OCI-LY7 (cell line): Measurements from ENCODE around the gene GPR132. TPM values are rescaled to one million over a fixed set of nuclear protein-coding genes. Genes with fewer than 3 reads are reported as not detected.

Experiments
- BruUV-seq: library from RNA; stranded (reverse); fragments of 400-500 nt; replicated peaks from 2 replicates; lab custom pipeline; 2021; lab: Mats Ljungman, UMichigan
- CTCF ChIA-PET: fragments of 300-600 bp; sonication (Branson Sonifier 250); formaldehyde crosslinking; loops from one replicate; lab custom pipeline; 2022; ENCODE audit warnings: antibody characterized with exemption; ENCODE audit not compliant: unreplicated experiment; lab: Charles Lee
- POLR2A ChIA-PET: fragments of 300-600 bp; sonication (Branson Sonifier 250); formaldehyde crosslinking; loops from one replicate; lab custom pipeline; 2022; ENCODE audit warnings: antibody characterized with exemption; lab: Charles Lee
- DNase-seq: peaks from one replicate; pipeline ENCODE4 v3.0.0-alpha.2; 2015; ENCODE audit warnings: low spot score
- H2AFZ ChIP-seq: fragments of 200-600 bp; sonication (generic), shearing (Covaris generic); 2 replicates; pipeline ENCODE4 v1.6.1; 2014; ENCODE audit warnings: mild to moderate bottlenecking, antibody characterized with exemption, low read length, moderate library complexity
- H3K27ac ChIP-seq: fragments of 200-600 bp; sonication (generic); 2 replicates; pipeline ENCODE4 v1.5.1; 2014; ENCODE audit warnings: mixed run types, low read depth, mild to moderate bottlenecking, moderate library complexity, low read length, inconsistent platforms; ENCODE audit not compliant: poor library complexity, severe bottlenecking
- H3K36me3 ChIP-seq: fragments of 200-600 bp; sonication (generic); 2 replicates; pipeline ENCODE4 v1.6.1; 2014; ENCODE audit warnings: mild to moderate bottlenecking, antibody characterized with exemption, low read length, moderate library complexity, mixed read lengths; ENCODE audit not compliant: insufficient read depth
- H3K4me1 ChIP-seq: fragments of 200-600 bp; sonication (generic); 2 replicates; pipeline ENCODE4 v1.5.1; 2014; ENCODE audit warnings: mild to moderate bottlenecking, low read length; ENCODE audit not compliant: insufficient read depth, poor library complexity, severe bottlenecking
- H3K4me2 ChIP-seq: fragments of 200-600 bp; sonication (generic); 2 replicates; pipeline ENCODE4 v1.6.1; 2014; ENCODE audit warnings: mild to moderate bottlenecking, low read length
- H3K4me3 ChIP-seq: fragments of 200-600 bp; sonication (generic); 2 replicates; pipeline ENCODE4 v1.5.1; 2014; ENCODE audit warnings: mild to moderate bottlenecking, low read depth, low read length; ENCODE audit not compliant: poor library complexity, severe bottlenecking
- H3K79me2 ChIP-seq: fragments of 200-600 bp; sonication (generic); 2 replicates; pipeline ENCODE4 v1.6.1; 2016; ENCODE audit warnings: low read depth, mild to moderate bottlenecking, low read length, moderate library complexity, mixed read lengths; ENCODE audit not compliant: insufficient read depth
- H3K9me2 ChIP-seq: fragments of 200-600 bp; sonication (generic); 2 replicates; pipeline ENCODE4 v1.6.1; 2016; ENCODE audit warnings: mild to moderate bottlenecking, low read length, mixed read lengths; ENCODE audit not compliant: insufficient read depth
- H3K9me3 ChIP-seq: fragments of 200-600 bp; sonication (generic); 2 replicates; pipeline ENCODE4 v1.6.1; 2014; ENCODE audit warnings: mild to moderate bottlenecking, mixed run types, low read length, mixed read lengths
- H4K20me1 ChIP-seq: fragments of 200-600 bp; sonication (generic); 2 replicates; pipeline ENCODE4 v1.6.1; 2014; ENCODE audit warnings: mild to moderate bottlenecking, antibody characterized with exemption, low read length, moderate library complexity, mixed read lengths; ENCODE audit not compliant: insufficient read depth
- CTCF ChIP-seq: fragments of 200-600 bp; sonication (generic); conservative IDR thresholded peaks from 2 replicates; pipeline ENCODE4 v1.5.1; 2014; ENCODE audit warnings: mild to moderate bottlenecking, antibody characterized with exemption, low read length, moderate library complexity, mixed read lengths
- EZH2phosphoT487 ChIP-seq: fragments of 200-600 bp; sonication (generic); IDR thresholded peaks from 2 replicates; pipeline ENCODE4 v1.6.1; 2018; ENCODE audit warnings: low read depth, borderline replicate concordance, mild to moderate bottlenecking, mixed run types, antibody characterized with exemption, low read length, moderate library complexity, mixed read lengths
- intact Hi-C: fragments of 100-400 bp; cut with micrococcal nuclease; formaldehyde crosslinking; loops from one replicate; pipeline ENCODE4 v1.10.0; 2022; ENCODE audit not compliant: unreplicated experiment
- total RNA-seq, 2 experiments: library from RNA; depleted of rRNA in 1 of 2; stranded (reverse); fragments of >200 nt in 1 of 2; shearing (Covaris generic) in 1 of 2; gene quantifications; 2 replicates each; pipeline ENCODE4 v1.2.3, GENCODE V29; 2014 to 2022

GPR132 gene
- total RNA-seq, 2 experiments from 2014 or later: 1.0 to 3.0 TPM

- no peak for DNase-seq
- ChIA-PET CTCF (no interaction called here), POLR2A (interaction anchor here (0.7 kb wide), 1 partner anchor 86 kb away, joined by 6 read pairs; no protein-coding TSS in a partner anchor)
- no TSS peak for BruUV-seq
- H3K9me3 ChIP-seq: no peaks in the 10 kb centered on the region
- H3K4me1 ChIP-seq: no peaks in the 10 kb centered on the region
- H2AFZ ChIP-seq: no peak overlapping the region
- no peak overlapping the region for H3K4me3 ChIP-seq
- no peaks in the 10 kb centered on the region for H3K79me2 ChIP-seq
- intact Hi-C loops: no loop called here
- no peaks in the 10 kb centered on the region for H4K20me1 ChIP-seq
- H3K27ac ChIP-seq: no peak overlapping the region
- TF ChIP-seq EZH2phosphoT487: no peak
- TF ChIP-seq CTCF: no peak
- no peak overlapping the region for H3K4me2 ChIP-seq
- H3K9me2 ChIP-seq: no peaks in the 10 kb centered on the region
- H3K36me3 ChIP-seq: no peaks in the 10 kb centered on the region
These were observed 11.2 kb downstream of the GPR132 start for GRCh38 chr14:105053996-105054395.

GRCh38 chr14:105053421-105053820 lies 11.8 kb downstream of the GPR132 start:
- Histone ChIP-seq H3K4me2 (no peak overlapping the region), H4K20me1 (no peaks in the 10 kb centered on the region), H3K9me2 (no peaks in the 10 kb centered on the region), H3K79me2 (no peaks in the 10 kb centered on the region), H3K9me3 (no peaks in the 10 kb centered on the region), H3K4me1 (no peaks in the 10 kb centered on the region), H3K27ac (no peak overlapping the region), H3K4me3 (no peak overlapping the region), H3K36me3 (no peaks in the 10 kb centered on the region), H2AFZ (no peak overlapping the region)
- no TSS peak for BruUV-seq
- ChIA-PET CTCF (no interaction called here), POLR2A (no interaction called here)
- intact Hi-C loops: no loop called here
- DNase-seq: no peak
- TF ChIP-seq EZH2phosphoT487: no peak
- no peak for TF ChIP-seq CTCF

- H3K36me3 ChIP-seq: no peaks in the 10 kb centered on the region
- no peak overlapping the region for H2AFZ ChIP-seq
- no TSS peak for BruUV-seq
- H3K9me2 ChIP-seq: no peaks in the 10 kb centered on the region
- no peaks in the 10 kb centered on the region for H4K20me1 ChIP-seq
- no peak overlapping the region for H3K27ac ChIP-seq
- no peak for DNase-seq
- no peaks in the 10 kb centered on the region for H3K4me1 ChIP-seq
- ChIA-PET CTCF (no interaction called here), POLR2A (no interaction called here)
- H3K4me2 ChIP-seq: no peak overlapping the region
- H3K9me3 ChIP-seq: no peaks in the 10 kb centered on the region
- no peak overlapping the region for H3K4me3 ChIP-seq
- TF ChIP-seq EZH2phosphoT487: no peak
- no peak for TF ChIP-seq CTCF
- intact Hi-C loops: no loop called here
- H3K79me2 ChIP-seq: no peaks in the 10 kb centered on the region
These were observed 13.1 kb downstream of the GPR132 start for GRCh38 chr14:105052110-105052458.
